Esophagus squamous epithelium (tissue), 4 donors: ENCODE results near the gene DRAP1.
A peak's percentile ranks its signal among the peaks of the same experiment; 100 is the strongest.

Experiments used
- CTCF ChIP-seq, 6 experiments: fragments of 450-650 bp in 4 of 6; fragments of 200-600 bp in 2 of 6; sonication (generic) in 2 of 6; IDR thresholded peaks; one replicate each; pipeline ENCODE4 v1.5.1; 2016 to 2019; ENCODE audit warnings: antibody characterized with exemption in 6 of 6, mild to moderate bottlenecking in 4 of 6, moderate library complexity in 4 of 6
- POLR2A ChIP-seq, 4 donors: fragments of 450-650 bp; IDR thresholded peaks; one replicate each; pipeline ENCODE4 v1.6.1; 2017; ENCODE audit warnings: antibody characterized with exemption in 4 of 4, mild to moderate bottlenecking in 4 of 4, moderate library complexity in 3 of 4

GRCh38 chr11:65899356-65900124, 19.7 kb upstream of the DRAP1 start:
- TF ChIP-seq POLR2A (IDR thresholded peaks at IDR 0.05) (no peak), CTCF (IDR thresholded peaks at IDR 0.05) (peak in 1 of 6 experiments; percentile 1)
